DMS79 treated with DMSO at 0.1 percent for 48 hours (cell line): ENCODE results near the gene MAP2K3.
"Not testable (repeated sequence)": the region's sequence is repeated elsewhere in the genome, so short reads cannot be mapped to it uniquely, and the experiment has no call there.

Experiments
- DNase-seq: peaks from one replicate; lab custom pipeline; 2025; lab: John Stamatoyannopoulos, UW

Gene MAP2K3

DNA sequence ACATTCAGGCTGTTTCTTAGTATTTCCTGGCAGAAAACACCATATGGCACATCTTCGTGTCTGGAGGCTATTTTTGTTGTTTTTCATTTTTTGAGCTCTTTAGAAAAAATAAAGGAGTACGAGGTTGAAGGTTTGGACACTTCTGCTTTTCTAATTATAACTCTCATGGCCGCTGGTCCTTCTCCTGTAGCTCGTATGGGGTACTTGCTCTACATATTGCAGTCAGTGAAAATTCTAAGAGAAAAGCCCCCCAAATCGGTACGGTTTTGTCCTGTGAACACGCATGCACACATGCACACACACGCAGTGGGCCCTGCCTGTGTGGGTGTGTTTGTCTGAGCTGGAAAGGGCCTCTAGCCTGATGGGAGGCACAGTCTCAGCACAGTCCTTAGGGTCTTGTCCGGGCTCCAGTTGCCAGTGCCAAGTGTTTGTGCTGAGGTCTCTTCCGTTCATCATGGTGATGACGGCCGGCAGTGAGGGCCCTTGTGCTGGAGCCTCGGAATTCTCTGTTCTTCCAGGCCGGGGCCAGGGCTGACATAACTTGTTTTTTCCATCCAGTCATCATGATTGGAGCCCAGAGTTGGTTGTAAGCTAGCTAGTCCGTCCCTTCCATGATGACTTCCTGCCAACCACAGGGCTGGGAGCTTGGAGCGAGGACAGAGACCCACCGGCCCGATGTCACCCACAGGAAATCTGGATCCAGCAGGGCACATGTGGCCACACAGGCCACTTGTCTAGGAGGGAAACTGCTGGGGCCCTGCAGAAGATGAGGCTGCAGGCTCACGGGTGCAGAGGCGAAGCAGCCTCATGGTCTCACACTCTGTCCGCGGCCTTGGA is 26.5 kb downstream of the MAP2K3 start:
- DNase-seq = not testable (repeated sequence)

- DNase-seq = no peak
Measured at GRCh38 chr17:21313320-21313719, 28.8 kb downstream of the MAP2K3 start.

GRCh38 chr17:21313761-21314160 is 29.2 kb downstream of the MAP2K3 start:
- not testable (repeated sequence) for DNase-seq

DNA sequence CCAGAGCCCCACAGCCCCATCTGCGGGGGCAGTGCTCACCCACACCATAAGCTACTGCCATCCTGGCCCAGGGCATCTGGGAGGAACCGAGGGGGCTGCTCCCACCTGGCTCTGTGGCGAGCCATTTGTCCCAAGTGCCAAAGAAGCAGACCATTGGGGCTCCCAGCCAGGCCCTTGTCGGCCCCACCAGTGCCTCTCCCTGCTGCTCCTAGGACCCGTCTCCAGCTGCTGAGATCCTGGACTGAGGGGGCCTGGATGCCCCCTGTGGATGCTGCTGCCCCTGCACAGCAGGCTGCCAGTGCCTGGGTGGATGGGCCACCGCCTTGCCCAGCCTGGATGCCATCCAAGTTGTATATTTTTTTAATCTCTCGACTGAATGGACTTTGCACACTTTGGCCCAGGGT is 29.8 kb downstream of the MAP2K3 start:
- DNase-seq = not testable (repeated sequence)

DNA sequence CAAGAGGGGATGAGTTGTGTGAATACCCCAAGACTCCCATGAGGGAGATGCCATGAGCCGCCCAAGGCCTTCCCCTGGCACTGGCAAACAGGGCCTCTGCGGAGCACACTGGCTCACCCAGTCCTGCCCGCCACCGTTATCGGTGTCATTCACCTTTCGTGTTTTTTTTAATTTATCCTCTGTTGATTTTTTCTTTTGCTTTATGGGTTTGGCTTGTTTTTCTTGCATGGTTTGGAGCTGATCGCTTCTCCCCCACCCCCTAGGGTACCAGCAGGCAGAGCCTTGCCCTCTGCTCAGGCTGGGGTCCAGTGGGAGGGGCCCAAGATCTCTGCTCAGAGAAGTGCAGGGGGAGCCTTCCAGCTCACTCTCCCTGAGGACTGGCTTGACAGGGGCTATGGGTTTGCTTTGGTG is 30.2 kb downstream of the MAP2K3 start:
- DNase-seq = not testable (repeated sequence)

- DNase-seq = not testable (repeated sequence)
Measured at GRCh38 chr17:21315246-21316000, 30.9 kb downstream of the MAP2K3 start.

DNA sequence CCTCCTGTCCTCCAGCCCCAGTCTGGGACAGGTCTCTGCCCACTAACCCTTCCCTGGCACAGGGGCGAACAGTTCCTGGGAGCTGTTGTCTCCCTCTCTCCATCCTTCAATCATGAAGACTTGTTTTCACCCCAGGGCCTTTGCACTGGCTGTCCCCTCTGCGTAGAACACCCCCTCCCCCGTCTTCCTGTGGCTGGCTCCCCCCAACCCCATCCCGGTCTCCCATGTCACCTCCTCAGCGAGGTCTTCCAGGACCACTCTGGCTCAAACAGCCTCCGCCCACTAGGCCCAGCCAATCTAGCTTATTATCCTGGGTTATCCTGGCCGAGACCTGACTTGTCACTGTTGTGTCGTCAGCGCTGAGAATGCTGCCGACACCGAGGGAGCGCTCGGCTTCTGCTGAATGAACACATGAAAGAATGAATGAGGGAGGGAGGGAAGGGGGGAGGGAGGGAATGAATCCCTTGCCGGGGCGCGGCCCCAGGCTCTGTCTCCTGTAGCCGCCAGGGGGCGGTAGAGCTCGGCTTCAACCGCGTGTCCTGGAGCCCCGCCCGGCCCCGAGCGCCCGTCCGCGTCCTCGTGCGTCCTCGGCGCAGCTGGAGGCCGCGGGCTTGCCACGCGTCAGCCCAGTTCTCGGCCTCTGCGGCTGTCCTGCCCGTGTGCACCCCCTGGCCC is 31.8 kb downstream of the MAP2K3 start:
- not testable (repeated sequence) for DNase-seq

DNA sequence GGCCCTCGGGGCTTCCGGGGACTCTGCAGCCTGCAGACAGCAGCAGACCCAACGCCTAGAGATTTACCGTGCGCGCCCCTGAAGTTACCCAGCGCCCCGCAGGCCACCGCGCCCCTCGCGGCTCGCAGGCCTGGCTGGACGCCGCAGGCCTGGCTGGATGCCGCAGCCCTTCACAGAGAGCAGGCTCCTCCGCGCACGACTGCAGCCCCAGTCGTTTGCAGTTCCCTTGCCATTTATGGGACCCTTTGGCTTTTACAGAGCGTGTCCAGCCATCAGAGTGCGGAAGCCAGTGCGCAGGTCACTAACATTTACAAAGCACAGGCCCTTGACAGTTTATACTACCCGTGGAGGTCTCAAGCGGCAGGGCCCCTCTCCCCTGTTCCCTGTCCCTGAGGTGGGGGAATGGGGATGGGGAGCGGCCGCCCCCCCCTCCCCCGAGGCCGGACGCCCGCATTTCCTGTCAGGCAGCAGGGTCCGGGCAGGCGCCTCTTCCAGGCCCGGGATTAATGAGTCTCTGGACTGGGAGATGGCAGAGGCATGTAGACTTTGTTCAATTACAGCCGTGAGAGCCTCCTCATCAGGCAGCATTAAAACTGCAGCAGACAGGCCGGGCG is 32.5 kb downstream of the MAP2K3 start:
- DNase-seq = not testable (repeated sequence)

- DNase-seq = not testable (repeated sequence)
Measured at GRCh38 chr17:21317821-21318220, 33.3 kb downstream of the MAP2K3 start.

GRCh38 chr17:21318439-21318838 is 33.9 kb downstream of the MAP2K3 start:
- DNase-seq = no peak

- DNase-seq = not testable (repeated sequence)
Measured at GRCh38 chr17:21318856-21319255, 34.3 kb downstream of the MAP2K3 start.

GRCh38 chr17:21319256-21319655 is 34.7 kb downstream of the MAP2K3 start:
- DNase-seq = not testable (repeated sequence)

GRCh38 chr17:21319686-21320375 is 35.3 kb downstream of the MAP2K3 start:
- DNase-seq = not testable (repeated sequence)

DNA sequence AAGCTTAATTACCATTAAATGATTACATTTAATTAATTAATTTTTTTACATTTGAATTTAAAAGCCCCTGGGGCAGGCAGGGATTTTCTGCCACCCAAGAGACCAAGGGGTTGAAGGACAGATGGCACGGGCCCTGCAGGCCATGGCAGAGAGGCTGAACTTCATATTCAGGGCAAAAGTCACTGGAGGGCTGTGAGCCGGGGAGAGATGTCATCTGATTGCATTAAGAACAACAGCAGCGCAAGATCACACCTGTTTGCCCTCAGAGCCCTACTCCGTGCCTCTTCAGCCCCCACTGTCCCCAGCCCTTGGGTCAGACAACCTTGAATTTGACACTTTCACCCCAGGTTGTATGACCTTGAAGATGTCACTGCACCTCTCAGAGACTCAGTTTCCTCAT is 35.9 kb downstream of the MAP2K3 start:
- not testable (repeated sequence) for DNase-seq

DNA sequence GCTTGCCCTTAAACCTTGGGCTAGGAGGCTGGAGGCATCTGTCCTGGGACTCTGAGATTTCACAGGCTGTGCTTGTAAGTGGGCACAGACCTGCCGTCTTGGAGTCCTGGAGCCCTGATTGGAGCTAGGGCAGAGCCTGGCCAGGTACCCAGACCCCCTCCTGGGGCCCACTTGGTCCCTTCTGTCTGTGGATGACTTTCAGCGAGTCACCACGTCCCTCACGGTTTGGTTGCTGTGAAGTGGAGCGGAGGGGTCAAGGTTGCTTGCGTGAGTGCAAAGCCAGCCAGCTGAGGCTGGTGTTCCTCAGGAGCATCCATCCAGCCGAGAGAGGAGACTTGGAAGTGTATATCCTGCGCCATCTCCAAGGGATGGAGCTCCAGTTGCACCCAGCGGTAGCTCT is 36.5 kb downstream of the MAP2K3 start:
- DNase-seq = not testable (repeated sequence)

DNA sequence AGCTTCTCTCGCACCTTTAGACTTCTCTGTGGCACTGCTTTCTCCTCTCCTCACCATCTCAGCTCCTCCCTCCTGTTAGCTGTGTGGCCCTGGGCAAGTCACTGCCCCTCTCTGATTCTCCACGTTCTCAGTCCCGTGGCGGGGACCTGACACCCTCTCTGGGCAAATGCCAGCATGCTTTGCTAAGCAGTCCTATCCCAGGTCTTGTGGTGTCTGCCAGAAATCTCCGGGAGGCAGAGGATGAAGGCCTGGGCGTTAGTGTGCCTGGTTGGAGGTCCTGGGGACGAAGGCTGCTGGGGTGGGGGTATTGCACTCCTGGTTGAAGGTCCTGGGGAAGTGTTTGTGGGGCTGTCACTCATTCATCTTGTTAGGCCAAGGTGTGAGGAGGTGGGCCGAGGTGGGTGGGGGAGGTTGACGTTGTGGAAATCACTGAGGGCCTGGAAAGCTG is 37.3 kb downstream of the MAP2K3 start:
- DNase-seq = not testable (repeated sequence)

DNA sequence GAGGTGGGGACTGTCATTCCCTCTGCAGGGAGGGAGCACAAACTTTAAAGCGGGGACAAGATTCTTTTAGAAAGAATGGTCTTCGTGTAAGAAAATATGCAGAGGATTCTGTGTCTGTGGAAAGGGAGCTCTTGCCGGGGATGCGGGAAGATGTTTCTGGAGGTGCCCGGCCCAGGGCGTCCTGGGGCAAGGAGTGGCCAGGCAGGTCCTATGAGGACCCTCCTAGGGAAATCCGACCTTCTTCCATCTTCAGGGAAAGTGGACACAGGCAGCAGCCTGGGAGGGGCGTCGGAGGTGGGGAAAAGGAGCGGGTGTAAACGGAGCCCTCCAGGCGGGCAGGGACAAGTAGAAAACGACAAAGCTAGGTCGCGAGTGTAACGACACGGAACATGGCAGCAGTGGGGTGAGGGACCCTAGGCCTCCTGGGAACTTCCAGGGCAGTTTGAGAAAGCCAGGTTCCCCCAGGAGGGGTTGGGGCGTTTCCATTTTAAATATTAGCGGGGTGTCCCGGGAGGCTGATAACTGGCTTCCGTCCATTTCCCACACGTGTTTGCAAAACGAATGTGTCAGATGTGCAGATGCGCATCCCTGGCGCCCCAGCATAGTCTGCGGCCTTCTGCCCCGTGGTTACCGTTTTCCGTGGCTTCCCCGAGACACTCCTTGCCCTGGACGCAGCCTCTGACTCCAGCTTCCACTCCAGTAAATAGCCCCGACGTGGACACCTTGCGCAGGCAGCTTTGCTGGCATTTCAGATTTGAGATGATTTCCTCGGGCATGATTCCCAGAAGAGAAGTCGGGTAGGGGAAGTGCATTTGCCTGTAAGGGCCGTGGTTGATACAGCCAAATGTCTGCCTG is 39.0 kb downstream of the MAP2K3 start:
- not testable (repeated sequence) for DNase-seq

- DNase-seq = not testable (repeated sequence)
Measured at GRCh38 chr17:21324741-21325140, 40.2 kb downstream of the MAP2K3 start.

- DNase-seq = not testable (repeated sequence)
Measured at GRCh38 chr17:21327921-21328320, 43.4 kb downstream of the MAP2K3 start.

DNA sequence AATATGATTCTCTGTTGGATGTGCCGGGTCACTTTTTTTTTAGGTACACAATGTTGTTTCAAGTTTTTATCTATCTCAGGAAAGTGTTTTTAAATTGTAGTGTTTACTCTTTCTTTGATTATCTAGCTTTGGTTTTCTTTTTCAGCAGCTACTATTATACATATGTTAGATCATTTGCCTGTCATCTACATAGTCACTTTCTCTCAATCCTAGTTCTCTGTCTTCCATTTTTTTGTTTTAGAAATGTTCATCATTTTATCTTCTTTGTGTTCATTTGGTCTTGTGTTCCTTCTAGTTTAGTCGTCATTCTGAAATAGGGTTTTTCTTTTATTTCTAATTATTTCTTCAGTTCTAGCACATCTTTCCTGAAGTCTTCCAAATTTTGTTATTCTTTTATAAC is 44.3 kb downstream of the MAP2K3 start:
- not testable (repeated sequence) for DNase-seq
